ENCODE data around the gene SGSM2. TPM values are rescaled to one million over a fixed set of nuclear protein-coding genes. Genes with fewer than 3 reads are reported as not detected.

The SGSM2 gene
- polyA plus RNA-seq, 1 donor from 2014 or later: 8.0 TPM

DNA sequence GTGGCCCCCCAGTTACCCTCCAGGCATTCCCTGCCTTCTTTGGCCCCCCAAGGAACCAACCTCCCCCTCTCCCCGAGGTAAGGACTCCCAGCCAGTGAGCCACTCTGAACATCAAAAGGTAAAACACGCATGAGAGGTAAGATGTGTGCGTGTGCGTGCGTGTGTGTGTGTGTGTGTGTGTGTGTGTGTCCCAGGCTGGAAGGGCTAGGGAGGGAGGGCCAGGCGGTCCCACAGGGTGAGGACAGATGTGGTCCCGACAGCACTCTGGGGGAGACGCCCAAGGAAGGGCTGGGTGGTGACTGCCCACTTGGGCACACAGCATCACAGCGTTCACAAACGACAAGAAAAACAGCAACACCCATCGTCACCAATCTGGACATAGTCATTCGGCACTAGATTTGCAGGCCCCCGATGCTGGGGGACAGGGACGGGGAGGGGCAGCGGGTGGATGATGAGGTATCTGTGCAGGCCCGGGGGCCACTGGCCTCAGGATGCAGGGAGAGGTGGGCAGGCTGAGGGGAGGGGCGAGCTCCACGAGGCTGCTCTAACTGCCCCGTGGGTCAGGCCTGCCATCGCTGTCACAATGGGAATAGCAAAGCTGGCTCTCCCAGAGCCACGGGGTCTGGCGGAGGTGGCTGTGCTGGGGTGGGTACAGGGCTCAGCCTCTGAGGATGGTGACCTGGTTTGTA, 47.3 kb downstream of the SGSM2 start:
- Mint-ChIP-seq H3K27ac (peak overlapping the region; percentile 28 to 69 (median 39)), H3K27me3 (no peaks in the 10 kb centered on the region), H3K9me3 (no peaks in the 10 kb centered on the region), H3K4me1 (peaks cover 2 to 8% (median 8%) of the 10 kb centered on the region in 3 donors), H3K4me3 (no peak overlapping the region), H3K36me3 (peaks cover 3% of the 10 kb centered on the region)

DNA sequence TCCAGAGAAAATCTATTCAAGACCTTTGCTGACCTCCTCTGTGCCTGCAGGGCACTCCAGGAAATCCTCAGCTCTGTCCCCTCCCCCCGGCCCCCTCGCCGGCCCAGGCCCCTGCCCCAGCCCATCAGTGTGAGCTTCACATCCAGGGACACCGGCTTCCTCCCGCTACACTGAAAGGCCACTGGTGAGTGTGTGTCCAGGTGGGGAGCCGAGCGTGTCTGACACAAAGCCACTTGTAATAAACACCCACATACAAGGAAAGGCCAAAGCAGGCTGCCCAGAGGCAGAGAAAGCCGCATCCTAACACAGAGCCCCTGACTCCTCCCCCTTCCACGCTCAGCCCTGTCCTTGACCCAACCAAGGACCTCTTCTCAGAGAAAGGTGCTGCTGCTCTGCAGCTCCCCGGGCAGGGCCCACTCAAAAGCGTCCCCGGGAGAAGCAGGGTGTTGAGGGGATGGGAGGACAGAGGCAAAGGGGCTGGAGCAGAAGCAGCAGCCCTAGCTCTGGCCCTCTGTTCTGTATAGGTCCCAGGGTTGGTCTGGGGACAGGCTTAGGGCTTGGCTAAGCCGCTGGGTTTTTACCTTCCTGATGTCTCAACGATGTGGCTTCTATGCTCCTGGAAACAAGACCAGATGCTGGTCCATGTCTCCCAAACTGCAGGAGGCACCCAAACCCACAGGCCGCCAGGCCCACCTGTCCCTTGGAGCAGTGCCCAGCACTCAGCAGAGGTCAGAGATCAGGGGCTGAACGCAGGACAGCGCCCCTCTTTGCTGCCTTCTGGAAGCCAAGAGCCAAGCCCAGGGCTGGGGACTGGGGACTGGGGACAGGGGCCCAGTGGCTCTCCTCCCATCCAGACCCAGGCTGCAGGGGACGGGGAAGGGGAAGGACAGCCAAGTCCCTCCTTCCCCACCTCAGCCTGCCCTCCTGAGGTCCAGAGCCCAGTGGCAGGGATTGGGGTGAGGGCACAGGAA, 48.2 kb downstream of the SGSM2 start:
- H3K9me3 Mint-ChIP-seq: no peaks in the 10 kb centered on the region
- H3K4me1 Mint-ChIP-seq: peaks cover 5 to 10% (median 8%) of the 10 kb centered on the region in 3 donors
- no peaks in the 10 kb centered on the region for H3K27me3 Mint-ChIP-seq
- H3K27ac Mint-ChIP-seq: peak overlapping the region in 2 of 3 donors; percentile 34 to 69
- H3K4me3 Mint-ChIP-seq: no peak overlapping the region
- H3K36me3 Mint-ChIP-seq: peaks cover 3% of the 10 kb centered on the region

DNA sequence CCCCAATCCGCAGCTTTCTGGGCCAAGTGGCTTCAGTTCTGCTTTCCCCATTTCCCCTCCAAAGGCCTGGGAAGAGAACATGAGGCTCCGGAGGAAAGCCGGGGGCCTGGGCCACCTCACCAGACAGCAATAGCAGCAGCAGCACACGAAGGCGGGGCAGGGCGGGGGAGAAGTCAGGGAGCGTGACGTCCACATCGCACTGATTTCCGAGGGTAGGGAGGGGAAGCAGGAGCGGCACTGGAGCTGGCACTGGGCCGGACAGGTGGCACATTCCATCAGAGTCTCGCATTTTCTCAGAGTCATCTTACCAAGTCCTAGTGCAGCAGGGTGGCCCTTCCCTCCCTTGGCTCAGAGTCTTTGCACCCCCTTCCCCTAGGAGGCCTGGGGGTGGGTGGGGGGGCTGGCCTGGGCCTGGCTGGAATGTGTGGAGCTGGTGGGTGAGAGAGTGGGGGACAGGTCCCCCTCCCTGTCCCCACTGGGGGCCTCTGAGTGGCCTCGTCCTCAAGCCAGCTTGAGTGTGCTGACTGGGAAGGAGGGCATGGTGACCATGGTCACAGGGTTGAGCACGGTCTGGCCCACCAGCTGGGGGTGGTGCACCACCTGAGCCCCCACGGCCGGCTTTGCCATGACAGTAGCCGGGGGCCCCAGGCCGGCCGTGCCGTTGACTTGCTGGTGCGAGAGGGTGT, 49.2 kb downstream of the SGSM2 start:
- no peaks in the 10 kb centered on the region for H3K27me3 Mint-ChIP-seq
- H3K27ac Mint-ChIP-seq: peak overlapping the region in 1 of 3 donors; percentile 34
- peaks cover 6 to 14% (median 11%) of the 10 kb centered on the region in 3 donors for H3K4me1 Mint-ChIP-seq
- H3K4me3 Mint-ChIP-seq: no peak overlapping the region
- H3K9me3 Mint-ChIP-seq: no peaks in the 10 kb centered on the region
- H3K36me3 Mint-ChIP-seq: peaks cover 3% of the 10 kb centered on the region

DNA sequence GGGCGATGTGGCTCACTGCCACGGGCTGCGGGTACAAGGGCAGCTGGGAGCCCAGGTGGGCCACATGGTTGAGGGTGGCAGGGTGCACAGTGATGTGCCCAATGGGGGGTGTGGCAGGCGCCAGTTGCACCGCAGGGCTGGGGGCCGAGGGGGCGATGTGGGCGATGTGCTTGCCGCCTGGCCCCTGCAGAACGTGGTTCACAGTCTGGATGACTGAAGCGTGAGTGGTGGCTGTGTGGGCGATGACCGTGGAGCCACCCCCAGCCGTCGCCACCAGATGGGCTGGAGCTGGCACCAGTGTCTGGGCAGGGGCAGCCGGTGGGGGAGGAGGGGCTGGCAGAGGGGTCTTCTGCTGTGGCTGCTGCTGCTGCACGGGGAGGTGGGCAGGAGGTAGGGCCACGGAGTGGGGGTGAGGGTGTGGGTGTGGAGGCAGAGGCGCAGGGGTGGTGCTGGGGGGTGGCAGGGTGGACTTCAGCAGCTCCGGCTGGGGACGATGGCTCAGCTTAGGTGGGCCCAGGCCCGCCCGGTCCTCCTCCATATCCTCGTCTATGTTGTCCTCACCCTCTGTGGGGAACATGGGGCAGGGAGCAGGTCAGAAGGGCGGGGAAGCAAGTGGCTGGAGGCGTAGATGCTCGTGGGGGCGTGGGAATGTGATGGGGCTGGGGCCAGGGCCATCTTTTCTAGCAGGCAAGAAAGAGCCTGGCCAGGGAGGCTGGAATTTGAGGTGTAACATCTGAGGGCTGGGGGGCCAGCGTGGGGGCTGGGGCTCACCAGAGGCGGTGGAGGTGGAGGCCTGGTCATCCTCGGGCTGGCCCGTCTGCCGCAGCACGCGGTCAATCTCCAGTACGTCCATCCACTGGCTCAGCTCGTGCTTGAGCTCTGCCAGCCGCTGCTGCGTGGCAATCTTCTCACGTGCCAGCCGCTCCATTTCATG, 50.1 kb downstream of the SGSM2 start:
- no peaks in the 10 kb centered on the region for H3K27me3 Mint-ChIP-seq
- no peak overlapping the region for H3K4me3 Mint-ChIP-seq
- peaks cover 14 to 22% (median 19%) of the 10 kb centered on the region in 3 donors for H3K4me1 Mint-ChIP-seq
- peak overlapping the region in 1 of 3 donors; percentile 97 for H3K27ac Mint-ChIP-seq
- no peaks in the 10 kb centered on the region for H3K9me3 Mint-ChIP-seq
- peaks cover 3% of the 10 kb centered on the region for H3K36me3 Mint-ChIP-seq

DNA sequence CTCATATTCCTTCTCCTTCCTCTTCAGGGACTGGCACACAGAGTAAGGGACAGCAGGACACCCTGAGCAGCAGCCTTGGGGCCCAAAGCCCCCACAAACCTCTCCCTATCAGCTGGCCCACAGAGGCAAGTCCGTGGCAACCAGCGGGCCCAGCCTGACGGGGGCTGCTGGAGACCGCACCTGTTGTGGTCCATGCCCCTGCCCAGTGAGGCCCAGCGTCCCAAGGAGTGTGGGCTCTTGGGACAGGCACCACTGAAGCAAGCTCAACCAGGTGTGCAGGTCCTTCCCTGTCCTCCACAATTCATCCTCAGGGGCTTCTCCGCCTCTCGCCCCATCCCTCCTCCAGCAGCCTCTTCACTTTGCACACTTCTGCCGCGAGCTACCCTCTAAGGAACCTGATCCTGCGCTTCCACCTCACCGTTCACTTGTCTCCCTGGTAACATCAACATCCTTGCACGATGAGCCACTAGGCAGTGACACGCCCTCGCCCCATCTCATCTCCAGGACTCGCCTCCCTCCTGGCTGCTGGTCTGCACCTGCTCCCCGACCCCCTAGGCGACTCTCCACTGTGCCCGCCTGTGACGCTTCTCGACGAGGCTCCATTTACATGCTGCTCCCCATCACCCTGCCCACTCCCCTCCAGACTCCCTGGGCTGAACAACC, 50.9 kb downstream of the SGSM2 start:
- Mint-ChIP-seq H3K9me3 (no peaks in the 10 kb centered on the region), H3K36me3 (peaks cover 3% of the 10 kb centered on the region), H3K27me3 (no peaks in the 10 kb centered on the region), H3K4me1 (peaks cover 13 to 22% (median 21%) of the 10 kb centered on the region in 3 donors), H3K27ac (peak overlapping the region in 1 of 3 donors; percentile 97), H3K4me3 (peak overlapping the region in 1 of 4 donors; percentile 12)

DNA sequence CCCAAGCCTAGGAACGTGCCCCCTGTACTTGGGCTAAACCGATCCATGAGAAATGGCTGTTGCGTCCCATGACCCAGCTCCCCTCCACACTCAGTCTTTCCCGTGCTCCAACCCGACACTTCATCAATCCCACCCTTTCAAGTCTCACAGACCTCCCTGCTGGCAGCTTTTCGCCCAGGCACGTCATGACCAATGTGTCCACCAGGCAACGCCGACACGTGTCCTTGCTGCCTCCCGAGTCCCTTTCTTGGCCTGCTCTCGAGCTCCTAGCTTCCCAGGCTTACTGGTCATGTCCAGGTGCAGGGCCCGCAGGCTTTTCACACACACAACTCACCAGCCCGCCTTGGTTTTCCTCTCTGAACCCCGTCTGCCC, 51.4 kb downstream of the SGSM2 start:
- Mint-ChIP-seq H3K4me3 (peak overlapping the region in 1 of 4 donors; percentile 12), H3K27me3 (no peaks in the 10 kb centered on the region), H3K9me3 (no peaks in the 10 kb centered on the region), H3K36me3 (peaks cover 3% of the 10 kb centered on the region), H3K27ac (peak overlapping the region in 1 of 3 donors; percentile 97), H3K4me1 (peaks cover 13 to 22% (median 21%) of the 10 kb centered on the region in 3 donors)

DNA sequence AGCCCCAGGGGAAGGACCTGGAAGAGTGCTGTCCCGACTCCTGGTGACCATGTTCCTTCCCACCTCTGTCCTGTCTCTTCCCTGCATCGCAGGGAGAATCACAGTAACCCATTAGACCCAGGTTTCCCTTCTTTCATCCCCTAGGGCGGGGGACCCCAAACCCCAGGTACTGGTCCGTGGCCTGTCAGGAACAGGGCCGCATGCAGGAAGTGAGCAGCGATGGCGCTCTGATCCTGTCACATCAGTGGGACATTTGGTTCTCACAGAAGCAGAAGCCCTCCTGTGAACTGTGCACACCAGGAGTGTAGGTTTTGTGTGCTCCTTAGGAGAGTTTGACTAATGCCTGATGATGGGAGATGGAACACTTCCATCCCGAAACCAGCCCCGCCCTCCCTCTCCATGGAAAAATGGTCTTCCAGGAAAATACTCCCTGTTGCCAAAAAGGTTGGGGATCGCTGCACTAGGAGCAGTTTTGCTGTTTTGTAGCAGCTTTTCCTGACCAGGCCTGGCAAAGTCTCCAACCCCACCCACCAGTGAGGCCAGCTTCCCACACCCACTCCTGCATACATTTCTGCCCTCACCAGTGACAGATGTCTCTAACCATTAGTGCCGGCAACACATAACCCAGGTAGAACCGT, 53.0 kb downstream of the SGSM2 start:
- H3K4me3 Mint-ChIP-seq: peak overlapping the region; percentile 32 to 70 (median 64)
- H3K36me3 Mint-ChIP-seq: peaks cover 3% of the 10 kb centered on the region

DNA sequence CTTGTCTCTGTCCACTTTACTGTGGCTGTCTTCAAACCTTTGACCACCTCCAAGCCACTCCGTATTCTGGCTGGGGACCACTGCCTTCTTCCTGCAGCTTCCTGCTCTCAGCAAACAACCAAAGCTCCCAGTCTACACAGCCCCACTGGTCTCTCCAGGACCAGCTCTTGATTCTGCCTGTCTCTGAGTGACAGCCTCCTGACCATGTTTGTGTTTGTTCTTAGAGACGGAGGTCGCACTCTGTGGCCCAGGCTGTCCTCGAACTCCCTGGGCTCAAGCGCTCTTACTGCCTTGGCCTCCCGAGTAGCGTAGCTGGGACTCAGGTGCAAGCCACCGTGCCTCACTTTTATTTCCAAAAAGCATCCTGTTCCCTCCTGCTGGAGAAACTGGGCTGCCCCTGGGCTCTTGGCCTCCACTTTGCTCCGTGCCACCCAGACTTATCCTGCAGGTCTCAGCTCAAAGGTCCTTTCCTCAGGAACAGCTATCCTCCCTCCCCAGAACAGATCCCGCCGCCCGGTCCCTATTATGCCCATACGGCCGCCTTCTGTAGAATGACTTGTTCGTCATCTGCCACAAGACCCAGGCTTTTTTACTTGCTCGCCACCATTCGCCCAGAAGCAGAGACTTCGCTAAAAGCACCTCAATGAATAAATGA, 54.4 kb downstream of the SGSM2 start:
- Mint-ChIP-seq H3K36me3 (peaks cover 3% of the 10 kb centered on the region), H3K4me3 (peak overlapping the region; percentile 89 to 100 (median 94)), H3K4me1 (peaks cover 18 to 33% (median 25%) of the 10 kb centered on the region in 3 donors), H3K27ac (peak overlapping the region; percentile 58 to 98 (median 97)), H3K27me3 (no peaks in the 10 kb centered on the region), H3K9me3 (no peaks in the 10 kb centered on the region)

More for the DNA sequence above, 53.0 kb downstream of the SGSM2 start:
- no peaks in the 10 kb centered on the region for H3K27me3 Mint-ChIP-seq
- H3K4me1 Mint-ChIP-seq: peaks cover 13 to 27% (median 25%) of the 10 kb centered on the region in 3 donors
- H3K27ac Mint-ChIP-seq: peak overlapping the region; percentile 86 to 97 (median 91)
- H3K9me3 Mint-ChIP-seq: no peaks in the 10 kb centered on the region

DNA sequence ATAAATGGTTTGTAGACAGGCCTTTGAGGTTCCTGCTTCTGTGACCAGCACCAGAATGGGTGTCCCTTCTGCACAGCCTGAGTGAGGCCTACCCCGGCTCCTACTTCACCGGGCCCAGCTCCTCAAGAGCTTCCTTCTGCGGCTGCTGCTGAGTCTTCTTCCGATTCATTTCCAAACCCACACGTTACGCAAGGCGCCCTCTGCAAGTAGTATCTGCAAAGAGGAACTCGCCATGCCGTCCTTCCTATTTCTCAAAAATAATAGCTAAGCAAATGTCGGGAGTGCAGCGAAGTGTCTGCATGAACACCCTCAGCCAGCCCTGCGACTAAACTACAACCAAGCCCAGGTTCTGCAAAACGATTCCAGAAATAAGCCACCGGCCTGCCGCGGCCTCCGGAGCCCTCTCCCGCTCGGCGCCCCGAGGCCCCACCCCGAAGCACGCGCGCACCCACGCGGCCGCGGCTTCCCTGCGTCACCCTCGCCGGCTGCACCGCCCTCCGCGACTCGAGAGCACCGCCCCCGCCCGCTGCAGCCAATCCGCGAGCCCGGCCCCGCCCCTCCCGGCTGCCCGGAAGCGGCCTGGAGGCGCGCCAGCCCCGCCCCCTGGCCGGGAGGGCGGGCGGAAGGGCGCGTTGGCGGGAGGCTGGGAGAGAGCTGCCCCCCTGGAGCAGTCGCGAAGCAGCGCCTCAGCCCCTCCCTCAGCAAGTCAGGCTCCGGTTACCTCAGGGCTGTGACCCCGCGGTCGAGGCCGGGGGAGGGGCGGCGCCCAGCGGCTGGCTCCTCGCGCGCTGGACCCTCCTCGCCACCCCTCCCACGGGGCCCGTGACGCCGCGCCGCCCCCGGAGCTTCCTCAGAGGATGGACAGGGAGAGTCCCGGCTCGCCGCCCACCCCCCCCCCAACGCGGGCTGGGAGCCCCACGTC, 55.2 kb downstream of the SGSM2 start:
- H3K4me3 Mint-ChIP-seq: peak overlapping the region; percentile 89 to 100 (median 95)
- H3K9me3 Mint-ChIP-seq: no peaks in the 10 kb centered on the region
- peak overlapping the region; percentile 97 to 98 (median 98) for H3K27ac Mint-ChIP-seq
- H3K4me1 Mint-ChIP-seq: peaks cover 21 to 38% (median 25%) of the 10 kb centered on the region in 3 donors
- H3K27me3 Mint-ChIP-seq: no peaks in the 10 kb centered on the region
- H3K36me3 Mint-ChIP-seq: peaks cover 3% of the 10 kb centered on the region

DNA sequence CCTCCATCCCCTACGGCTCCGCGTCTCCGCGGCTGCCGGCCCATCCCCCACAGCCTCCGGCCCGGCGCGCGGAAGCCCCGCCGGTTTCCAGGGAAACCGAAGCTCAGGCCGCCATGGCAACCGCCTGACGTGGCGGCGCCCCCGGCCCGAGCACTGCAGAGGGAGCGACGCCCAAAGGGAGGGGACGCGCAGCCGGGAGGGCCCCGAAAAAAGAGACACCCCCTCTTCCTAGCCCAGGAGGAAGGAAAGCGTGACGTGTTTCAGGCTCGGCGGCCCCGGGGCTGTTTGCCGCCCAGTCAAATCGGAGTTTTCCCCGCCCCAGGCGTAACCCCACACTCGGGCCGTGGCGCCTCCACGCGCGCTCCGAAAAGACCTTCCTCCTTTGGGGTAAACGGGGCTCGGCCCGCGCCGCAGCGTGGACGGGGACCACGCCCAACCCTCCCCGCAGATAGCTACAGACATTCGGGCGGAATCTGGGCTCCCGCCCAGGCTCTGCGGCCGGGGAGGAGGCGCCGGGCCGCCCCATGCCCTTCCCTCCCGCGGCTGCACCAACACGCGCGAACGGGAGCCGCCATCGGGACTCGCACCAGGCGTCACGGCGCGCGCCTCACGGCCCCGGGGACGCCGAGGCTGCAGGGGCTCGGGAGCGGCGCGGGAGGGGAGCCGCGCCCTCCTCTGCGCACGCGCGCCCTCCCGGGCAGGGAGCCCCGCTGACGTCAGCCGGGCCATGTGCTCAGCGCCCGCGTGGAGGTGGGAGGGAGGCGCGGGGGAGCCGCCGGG, 56.1 kb downstream of the SGSM2 start:
- Mint-ChIP-seq H3K4me3 (peak overlapping the region; percentile 89 to 95 (median 94)), H3K9me3 (no peaks in the 10 kb centered on the region), H3K27ac (peak overlapping the region; percentile 97 to 98 (median 98)), H3K27me3 (no peaks in the 10 kb centered on the region), H3K36me3 (peaks cover under 1% of the 10 kb centered on the region), H3K4me1 (peaks cover 22 to 44% (median 29%) of the 10 kb centered on the region in 3 donors)

All from IgD-negative memory B cell (primary cell).